H9 (cell line): ENCODE data around the gene ARF1. TPM values are rescaled to one million over a fixed set of nuclear protein-coding genes. Genes with fewer than 3 reads are reported as not detected.

Experiments
- DNase-seq: peaks from one replicate; pipeline ENCODE4 v3.0.0-alpha.2; 2017
- H2AFZ ChIP-seq: one replicate; pipeline ENCODE4 v1.6.1; 2013; ENCODE audit warnings: mild to moderate bottlenecking, low read length, control low read depth, moderate library complexity
- H2AK5ac ChIP-seq: 2 replicates; pipeline ENCODE4 v1.6.1; 2013; ENCODE audit warnings: low read length, control low read depth, mixed read lengths; ENCODE audit not compliant: insufficient read length
- H2BK120ac ChIP-seq: one replicate; pipeline ENCODE4 v1.6.1; 2013; ENCODE audit warnings: low read depth, mild to moderate bottlenecking, low read length, control low read depth, inconsistent platforms; ENCODE audit not compliant: poor library complexity, severe bottlenecking
- H2BK12ac ChIP-seq: 2 replicates; pipeline ENCODE4 v1.6.1; 2013; ENCODE audit warnings: low read length, control low read depth, mixed read lengths, low read depth; ENCODE audit not compliant: insufficient read length
- H2BK15ac ChIP-seq: 2 replicates; pipeline ENCODE4 v1.6.1; 2013; ENCODE audit warnings: low read depth, low read length, control low read depth
- H2BK20ac ChIP-seq: one replicate; pipeline ENCODE4 v1.6.1; 2013; ENCODE audit warnings: low read depth, mild to moderate bottlenecking, low read length, control low read depth, inconsistent platforms; ENCODE audit not compliant: poor library complexity, severe bottlenecking
- H2BK5ac ChIP-seq: 2 replicates; pipeline ENCODE4 v1.6.1; 2013; ENCODE audit warnings: low read length, control low read depth, mixed read lengths; ENCODE audit not compliant: insufficient read length
- H3K14ac ChIP-seq: 2 replicates; pipeline ENCODE4 v1.6.1; 2013; ENCODE audit warnings: low read length, control low read depth; ENCODE audit not compliant: insufficient read depth
- H3K18ac ChIP-seq: 2 replicates; pipeline ENCODE4 v1.6.1; 2013; ENCODE audit warnings: low read depth, mild to moderate bottlenecking, mixed read lengths, low read length, control low read depth; ENCODE audit not compliant: insufficient read length
- H3K23ac ChIP-seq: 2 replicates; pipeline ENCODE4 v1.6.1; 2013; ENCODE audit warnings: low read length, control low read depth, mixed read lengths, low read depth; ENCODE audit not compliant: insufficient read length
- H3K23me2 ChIP-seq: 2 replicates; pipeline ENCODE4 v1.6.1; 2013; ENCODE audit warnings: low read depth, mild to moderate bottlenecking, mixed read lengths, low read length, control low read depth; ENCODE audit not compliant: insufficient read length, poor library complexity, severe bottlenecking
- H3K27ac ChIP-seq: 2 replicates; pipeline ENCODE4 v1.5.1; 2013; ENCODE audit warnings: low read length, control low read depth, mixed read lengths, low read depth; ENCODE audit not compliant: insufficient read length
- H3K27me3 ChIP-seq: 2 replicates; pipeline ENCODE4 v1.6.1; 2013; ENCODE audit warnings: low read length, control low read depth, inconsistent platforms; ENCODE audit not compliant: insufficient read depth
- H3K4ac ChIP-seq: 2 replicates; pipeline ENCODE4 v1.6.1; 2013; ENCODE audit warnings: low read depth, mild to moderate bottlenecking, control low read depth, inconsistent platforms, low read length, moderate library complexity
- H3K4me1 ChIP-seq: 2 replicates; pipeline ENCODE4 v1.6.1; 2013; ENCODE audit warnings: low read length, control low read depth, inconsistent platforms; ENCODE audit not compliant: insufficient read depth
- H3K4me2 ChIP-seq: 2 replicates; pipeline ENCODE4 v1.6.1; 2013; ENCODE audit warnings: low read length, control low read depth, mixed read lengths; ENCODE audit not compliant: insufficient read length, insufficient read depth
- H3K56ac ChIP-seq: 2 replicates; pipeline ENCODE4 v1.6.1; 2013; ENCODE audit warnings: low read depth, mild to moderate bottlenecking, mixed read lengths, low read length, control low read depth; ENCODE audit not compliant: insufficient read length
- H3K79me1 ChIP-seq: 2 replicates; pipeline ENCODE4 v1.6.1; 2013; ENCODE audit warnings: low read depth, mild to moderate bottlenecking, moderate library complexity, low read length, control low read depth, inconsistent platforms; ENCODE audit not compliant: insufficient read depth, poor library complexity, severe bottlenecking
- H3K79me2 ChIP-seq: 2 replicates; pipeline ENCODE4 v1.6.1; 2013; ENCODE audit warnings: low read length, control low read depth, inconsistent platforms; ENCODE audit not compliant: insufficient read depth
- H3K9ac ChIP-seq: 2 replicates; pipeline ENCODE4 v1.6.1; 2013; ENCODE audit warnings: low read length, control low read depth, mixed read lengths; ENCODE audit not compliant: insufficient read length; ENCODE audit errors: extremely low read depth
- H3K9me3 ChIP-seq: one replicate; pipeline ENCODE4 v1.6.1; 2013; ENCODE audit warnings: low read depth, low read length, inconsistent platforms; ENCODE audit not compliant: control insufficient read depth
- H3T11ph ChIP-seq: one replicate; pipeline ENCODE4 v1.6.1; 2013; ENCODE audit warnings: mild to moderate bottlenecking, low read length, control low read depth, inconsistent platforms
- H4K20me1 ChIP-seq: one replicate; pipeline ENCODE4 v1.6.1; 2013; ENCODE audit not compliant: control insufficient read depth, insufficient read length, insufficient read depth
- H4K5ac ChIP-seq: 2 replicates; pipeline ENCODE4 v1.6.1; 2013; ENCODE audit warnings: low read depth, mild to moderate bottlenecking, mixed read lengths, low read length, control low read depth; ENCODE audit not compliant: insufficient read length
- H4K8ac ChIP-seq: replicated peaks from 2 replicates; pipeline ENCODE4 v1.6.1; 2013; ENCODE audit warnings: low read length, control low read depth, mixed read lengths, low read depth; ENCODE audit not compliant: insufficient read length
- H4K91ac ChIP-seq: 2 replicates; pipeline ENCODE4 v1.6.1; 2013; ENCODE audit warnings: low read depth, mild to moderate bottlenecking, moderate library complexity, mixed read lengths, low read length, control low read depth; ENCODE audit not compliant: insufficient read length
- H3K27ac Mint-ChIP-seq, 3 experiments: 2 replicates in 2 of 3; 3 replicates in 1 of 3; pipeline ENCODE4 v1.8.0; 2020 to 2021; ENCODE audit warnings: mixed read lengths in 3 of 3, mild to moderate bottlenecking in 1 of 3, moderate library complexity in 1 of 3
- H3K27me3 Mint-ChIP-seq: 2 replicates; pipeline ENCODE4 v1.8.0; 2021; ENCODE audit warnings: low read depth, mild to moderate bottlenecking, moderate library complexity, mixed read lengths
- H3K36me3 Mint-ChIP-seq, 3 experiments: 2 replicates in 2 of 3; 3 replicates in 1 of 3; pipeline ENCODE4 v1.8.0; 2020 to 2021; ENCODE audit warnings: low read depth in 3 of 3, mixed read lengths in 3 of 3; ENCODE audit not compliant: insufficient read depth in 1 of 3
- H3K4me1 Mint-ChIP-seq, 2 experiments: 2 replicates each; pipeline ENCODE4 v1.8.0; 2020; ENCODE audit warnings: mixed read lengths in 2 of 2
- H3K4me3 Mint-ChIP-seq, 2 experiments: 2 replicates in 1 of 2; 3 replicates in 1 of 2; pipeline ENCODE4 v1.8.0; 2020 to 2021; ENCODE audit warnings: mild to moderate bottlenecking in 2 of 2, mixed read lengths in 2 of 2, moderate library complexity in 1 of 2
- H3K9me3 Mint-ChIP-seq, 2 experiments: 2 replicates in 1 of 2; 3 replicates in 1 of 2; pipeline ENCODE4 v1.8.0; 2020; ENCODE audit warnings: mild to moderate bottlenecking in 2 of 2, mixed read lengths in 2 of 2, moderate library complexity in 1 of 2
- WGBS: extraction: QIAGEN DNeasy Blood & Tissue Kit; methylation state at CpG from one replicate; pipeline ENCODE4 v1.1.7; 2013; ENCODE audit warnings: missing lambda C conversion rate, low lambda C conversion rate, mixed read lengths; ENCODE audit not compliant: insufficient read length; ENCODE audit errors: extremely low coverage; 5-methylcytosine and 5-hydroxymethylcytosine counted together
- total RNA-seq: library from RNA; stranded (reverse); gene quantifications from 2 replicates; pipeline ENCODE4 v1.2.1, GENCODE V29; 2021
- TF ChIP-seq, protein P1 (sequence below): fragments of 200-600 bp; sonication (generic); conservative IDR thresholded peaks from 3 replicates; pipeline ENCODE4 v1.8.0; 2021; ENCODE audit warnings: antibody characterized with exemption, mild to moderate bottlenecking

ARF1 gene
- total RNA-seq, 1 experiment from 2014 or later: 258 TPM

DNA sequence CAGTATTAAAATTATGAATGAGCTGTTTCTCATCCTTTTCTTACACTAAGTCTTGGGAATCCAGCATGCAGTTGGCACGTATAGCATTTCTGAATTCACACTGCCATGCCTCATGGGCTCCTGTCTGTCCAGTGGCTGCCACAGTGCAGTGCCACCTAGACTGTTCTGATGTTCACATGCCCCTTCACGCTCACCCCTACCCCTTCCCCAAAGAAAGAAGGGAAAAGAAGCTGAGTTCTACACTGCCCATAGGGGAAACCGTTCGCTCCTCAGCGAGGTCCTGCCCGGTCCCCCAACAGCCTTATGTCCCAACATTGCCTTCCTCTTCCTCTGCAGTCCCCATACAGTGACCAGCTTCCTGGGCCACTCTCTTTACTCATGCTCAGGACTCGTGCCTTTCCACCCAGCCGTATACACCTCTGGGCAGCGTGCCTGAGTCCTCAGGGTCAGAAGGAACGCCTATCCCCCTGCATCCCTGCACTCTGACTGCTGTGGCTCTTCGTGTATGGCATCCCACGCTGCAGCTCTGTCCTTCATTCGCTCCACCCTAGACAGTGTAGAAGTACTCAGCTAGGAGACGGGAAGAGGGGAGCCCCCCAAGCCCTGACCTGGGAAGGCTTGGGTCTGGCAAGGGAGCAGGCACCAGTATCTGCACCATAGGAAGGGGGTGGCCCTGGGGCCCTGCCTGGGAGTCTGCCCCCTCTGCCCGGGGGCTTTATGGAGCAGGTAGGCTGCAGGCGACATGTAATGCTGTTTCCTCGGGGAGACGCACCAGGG lies 24.1 kb upstream of the ARF1 start:
- H3K4ac ChIP-seq: no peak overlapping the region
- Mint-ChIP-seq H3K27me3 (peaks cover 93% of the 10 kb centered on the region), H3K27ac (no peak overlapping the region), H3K36me3 (no peaks in the 10 kb centered on the region; a peak in 1 of 7 replicates), H3K4me1 (peaks cover 5% of the 10 kb centered on the region in 2 experiments; a peak in 3 of 4 replicates), H3K9me3 (peaks cover 4 to 6% of the 10 kb centered on the region in 2 experiments; a peak in 3 of 5 replicates), H3K4me3 (peak overlapping the region; percentile 31 to 39; a peak in 2 of 5 replicates)
- no peak overlapping the region for H4K91ac ChIP-seq
- no peak overlapping the region for H2BK12ac ChIP-seq
- no peaks in the 10 kb centered on the region for H3K79me1 ChIP-seq
- peaks cover 19% of the 10 kb centered on the region for H3K23me2 ChIP-seq
- H2BK5ac ChIP-seq: no peak overlapping the region
- H3K23ac ChIP-seq: no peak overlapping the region
- no peak for DNase-seq
- no peak overlapping the region for H3T11ph ChIP-seq
- no peaks in the 10 kb centered on the region for H4K20me1 ChIP-seq
- peak overlapping the region; percentile 88 for H3K4me2 ChIP-seq
- no peak overlapping the region for H3K27ac ChIP-seq
- H3K14ac ChIP-seq: no peak overlapping the region
- H3K79me2 ChIP-seq: no peaks in the 10 kb centered on the region
- no peak overlapping the region for H3K18ac ChIP-seq
- no peaks in the 10 kb centered on the region for H3K9me3 ChIP-seq
- no peak overlapping the region for H2BK15ac ChIP-seq
- H4K5ac ChIP-seq: no peak overlapping the region
- no peak overlapping the region for H2BK120ac ChIP-seq
- H3K56ac ChIP-seq: no peak overlapping the region
- no peaks in the 10 kb centered on the region for H3K4me1 ChIP-seq
- H3K27me3 ChIP-seq: peaks cover 35% of the 10 kb centered on the region
- no CpG with 5 or more reads among the region's 18 CpGs for WGBS
- no peak overlapping the region for H2AK5ac ChIP-seq
- no peak overlapping the region for H4K8ac ChIP-seq
- no peak overlapping the region for H3K9ac ChIP-seq
- TF ChIP-seq, protein P1, sequence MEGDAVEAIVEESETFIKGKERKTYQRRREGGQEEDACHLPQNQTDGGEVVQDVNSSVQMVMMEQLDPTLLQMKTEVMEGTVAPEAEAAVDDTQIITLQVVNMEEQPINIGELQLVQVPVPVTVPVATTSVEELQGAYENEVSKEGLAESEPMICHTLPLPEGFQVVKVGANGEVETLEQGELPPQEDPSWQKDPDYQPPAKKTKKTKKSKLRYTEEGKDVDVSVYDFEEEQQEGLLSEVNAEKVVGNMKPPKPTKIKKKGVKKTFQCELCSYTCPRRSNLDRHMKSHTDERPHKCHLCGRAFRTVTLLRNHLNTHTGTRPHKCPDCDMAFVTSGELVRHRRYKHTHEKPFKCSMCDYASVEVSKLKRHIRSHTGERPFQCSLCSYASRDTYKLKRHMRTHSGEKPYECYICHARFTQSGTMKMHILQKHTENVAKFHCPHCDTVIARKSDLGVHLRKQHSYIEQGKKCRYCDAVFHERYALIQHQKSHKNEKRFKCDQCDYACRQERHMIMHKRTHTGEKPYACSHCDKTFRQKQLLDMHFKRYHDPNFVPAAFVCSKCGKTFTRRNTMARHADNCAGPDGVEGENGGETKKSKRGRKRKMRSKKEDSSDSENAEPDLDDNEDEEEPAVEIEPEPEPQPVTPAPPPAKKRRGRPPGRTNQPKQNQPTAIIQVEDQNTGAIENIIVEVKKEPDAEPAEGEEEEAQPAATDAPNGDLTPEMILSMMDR: no peak
- H2BK20ac ChIP-seq: no peak overlapping the region
- H2AFZ ChIP-seq: no peak overlapping the region
